HCT116 (cell line): ENCODE data around the gene USP12.

Source experiments
- ATF3 ChIP-seq: IDR thresholded peaks from 2 replicates; pipeline ENCODE4 v1.6.1; 2012
- CEBPB ChIP-seq: IDR thresholded peaks from 2 replicates; pipeline ENCODE4 v1.6.1; 2012; ENCODE audit warnings: low read depth
- CTCF ChIP-seq, 3 experiments: fragments of 200-600 bp in 1 of 3; sonication (generic) in 1 of 3; IDR thresholded peaks in 2 of 3; conservative IDR thresholded peaks in 1 of 3; 2 replicates each; pipeline ENCODE4 v1.5.1; 2012 to 2017; ENCODE audit warnings: low read depth in 2 of 3, low read length in 2 of 3, antibody characterized with exemption in 1 of 3, borderline replicate concordance in 1 of 3, control low read depth in 1 of 3, mild to moderate bottlenecking in 1 of 3, mixed read lengths in 1 of 3, mixed run types in 1 of 3, moderate library complexity in 1 of 3; ENCODE audit not compliant: insufficient read depth in 1 of 3
- ELF1 ChIP-seq: IDR thresholded peaks from 2 replicates; pipeline ENCODE4 v1.6.1; 2012; ENCODE audit warnings: low read depth, borderline replicate concordance
- EZH2 ChIP-seq: fragments of 200-600 bp; sonication (generic); IDR thresholded peaks from 2 replicates; pipeline ENCODE4 v1.6.1; 2017; ENCODE audit warnings: antibody characterized with exemption, mixed run types
- POLR2A ChIP-seq: IDR thresholded peaks from 2 replicates; pipeline ENCODE4 v1.7.0; 2011; ENCODE audit warnings: borderline replicate concordance; ENCODE audit not compliant: insufficient read depth, insufficient read length; ENCODE audit errors: extremely low read depth
- POLR2AphosphoS5 ChIP-seq: IDR thresholded peaks from 2 replicates; pipeline ENCODE4 v1.6.1; 2011; ENCODE audit warnings: mild to moderate bottlenecking, low read depth, low read length, moderate library complexity

- TF ChIP-seq CTCF (IDR thresholded peaks at IDR 0.05 in 2 of 3, conservative IDR thresholded peaks at IDR 0.05 in 1 of 3; ENCODE audit: borderline replicate concordance in 1 of 3, insufficient read depth in 1 of 3, low read depth in 2 of 3, low read length in 2 of 3) (no peak), ATF3 (no peak), POLR2A (no peak), POLR2AphosphoS5 (no peak), ELF1 (no peak), CEBPB (no peak), EZH2 (no peak)
These were observed 5.3 kb downstream of the USP12 start for GRCh38 chr13:27166313-27166712.
